HCT116 (cell line): ENCODE measurements around the gene GRB10. TPM values are rescaled to one million over a fixed set of nuclear protein-coding genes. Genes with fewer than 3 reads are reported as not detected.

Experiments
- ATAC-seq: fragments of 200-7000 bp; cut with Tn5 transposase; 2 replicates; pipeline ENCODE4 v1.9.1; 2020; ENCODE audit warnings: mild to moderate bottlenecking, moderate library complexity
- BruUV-seq: library from RNA; stranded (reverse); fragments of 400-500 nt; replicated peaks from 2 replicates; lab custom pipeline; 2021; lab: Mats Ljungman, UMichigan
- CTCF ChIA-PET: fragments of 300-600 bp; sonication (Branson Sonifier 250); formaldehyde crosslinking; loops from one replicate; lab custom pipeline; 2021; ENCODE audit warnings: antibody characterized with exemption; lab: Charles Lee
- POLR2A ChIA-PET: fragments of 300-600, 350-600 bp; sonication (Branson Sonifier 250); formaldehyde crosslinking; loops from one replicate; lab custom pipeline; 2021; ENCODE audit warnings: antibody characterized with exemption; lab: Charles Lee
- RAD21 ChIA-PET, 2 experiments: fragments of 300-600 bp; sonication (Branson Sonifier 250); formaldehyde crosslinking; loops; one replicate each; lab custom pipeline; 2023; ENCODE audit warnings: low total read pairs in 2 of 2; ENCODE audit not compliant: uncharacterized antibody in 2 of 2, unreplicated experiment in 2 of 2, low non-redundant PET in 1 of 2; lab: Charles Lee
- DNase-seq: peaks from one replicate; pipeline ENCODE4 v3.0.0-alpha.2; 2010; ENCODE audit warnings: low read depth, low spot score
- H2AFZ ChIP-seq: fragments of 200-600 bp; shearing (Covaris generic), sonication (generic); 2 replicates; pipeline ENCODE4 v1.6.1; 2017; ENCODE audit warnings: low read depth, mixed run types, mixed read lengths, antibody characterized with exemption, low read length; ENCODE audit not compliant: poor library complexity, severe bottlenecking
- H3K27ac ChIP-seq: 2 replicates; pipeline ENCODE4 v1.5.1; 2012; ENCODE audit warnings: low read depth, low read length
- H3K27me3 ChIP-seq: fragments of 200-600 bp; sonication (generic); 2 replicates; pipeline ENCODE4 v1.6.1; 2016; ENCODE audit warnings: mixed run types, low read length, mixed read lengths; ENCODE audit not compliant: insufficient read depth
- H3K36me3 ChIP-seq, 2 experiments: fragments of 200-500 bp in 1 of 2; fragments of 200-600 bp in 1 of 2; sonication (Bioruptor generic) in 1 of 2; sonication (generic) in 1 of 2; 2 replicates each; pipeline versions ENCODE4 v1.5.1 to v1.6.1; 2014 to 2016; ENCODE audit warnings: low read length in 2 of 2, inconsistent platforms in 1 of 2, mixed read lengths in 1 of 2, mixed run types in 1 of 2; ENCODE audit not compliant: insufficient read depth in 2 of 2, control insufficient read depth in 1 of 2
- H3K4me1 ChIP-seq, 2 experiments: fragments of 200-600 bp in 1 of 2; sonication (generic) in 1 of 2; 2 replicates each; pipeline versions ENCODE4 v1.5.1 to v1.6.1; 2012 to 2017; ENCODE audit warnings: low read length in 2 of 2, inconsistent platforms in 1 of 2, mild to moderate bottlenecking in 1 of 2, mixed read lengths in 1 of 2, mixed run types in 1 of 2, moderate library complexity in 1 of 2; ENCODE audit not compliant: insufficient read depth in 2 of 2, control insufficient read depth in 1 of 2
- H3K4me2 ChIP-seq: fragments of 200-600 bp; sonication (generic); 2 replicates; pipeline ENCODE4 v1.6.1; 2017; ENCODE audit warnings: mixed run types, low read length, mixed read lengths
- H3K4me3 ChIP-seq, 2 experiments: fragments of 200-600 bp in 1 of 2; sonication (generic) in 1 of 2; replicated peaks in 1 of 2; 2 replicates each; pipeline ENCODE4 v1.5.1; 2011 to 2016; ENCODE audit warnings: low read length in 2 of 2, control low read depth in 1 of 2, low read depth in 1 of 2, mild to moderate bottlenecking in 1 of 2, mixed read lengths in 1 of 2, mixed run types in 1 of 2
- H3K79me2 ChIP-seq: fragments of 200-600 bp; sonication (generic); 2 replicates; pipeline ENCODE4 v1.6.1; 2017; ENCODE audit warnings: mild to moderate bottlenecking, mixed run types, low read length, moderate library complexity, mixed read lengths; ENCODE audit not compliant: insufficient read depth
- H3K9ac ChIP-seq: fragments of 200-600 bp; sonication (generic); 2 replicates; pipeline ENCODE4 v1.6.1; 2016; ENCODE audit warnings: low read length, mixed read lengths
- H3K9me2 ChIP-seq: fragments of 200-600 bp; sonication (generic), shearing (Covaris generic); 2 replicates; pipeline ENCODE4 v1.6.1; 2017; ENCODE audit warnings: mixed run types, mild to moderate bottlenecking, moderate library complexity; ENCODE audit not compliant: insufficient read depth
- H3K9me3 ChIP-seq, 2 experiments: fragments of 200-500 bp in 1 of 2; fragments of 200-600 bp in 1 of 2; sonication (Bioruptor generic) in 1 of 2; sonication (generic) in 1 of 2; 2 replicates each; pipeline ENCODE4 v1.6.1; 2014 to 2017; ENCODE audit warnings: low read length in 2 of 2, mixed read lengths in 2 of 2, inconsistent platforms in 1 of 2, low read depth in 1 of 2, mild to moderate bottlenecking in 1 of 2, mixed run types in 1 of 2, moderate library complexity in 1 of 2; ENCODE audit not compliant: control insufficient read depth in 1 of 2, insufficient read depth in 1 of 2
- H4K20me1 ChIP-seq: fragments of 200-600 bp; sonication (generic), shearing (Covaris generic); 2 replicates; pipeline ENCODE4 v1.6.1; 2017; ENCODE audit warnings: mixed run types, mild to moderate bottlenecking, moderate library complexity; ENCODE audit not compliant: insufficient read depth
- ATF3 ChIP-seq: IDR thresholded peaks from 2 replicates; pipeline ENCODE4 v1.6.1; 2012
- CBX3 ChIP-seq: IDR thresholded peaks from 2 replicates; pipeline ENCODE4 v1.6.1; 2012; ENCODE audit warnings: low read depth
- CTCF ChIP-seq, 3 experiments: fragments of 200-600 bp in 1 of 3; sonication (generic) in 1 of 3; IDR thresholded peaks in 2 of 3; conservative IDR thresholded peaks in 1 of 3; 2 replicates each; pipeline ENCODE4 v1.5.1; 2012 to 2017; ENCODE audit warnings: low read depth in 2 of 3, low read length in 2 of 3, antibody characterized with exemption in 1 of 3, borderline replicate concordance in 1 of 3, control low read depth in 1 of 3, mild to moderate bottlenecking in 1 of 3, mixed read lengths in 1 of 3, mixed run types in 1 of 3, moderate library complexity in 1 of 3; ENCODE audit not compliant: insufficient read depth in 1 of 3
- ELF1 ChIP-seq: IDR thresholded peaks from 2 replicates; pipeline ENCODE4 v1.6.1; 2012; ENCODE audit warnings: low read depth, borderline replicate concordance
- EZH2phosphoT487 ChIP-seq: fragments of 200-600 bp; IDR thresholded peaks from 2 replicates; pipeline ENCODE4 v1.6.1; 2018; ENCODE audit warnings: antibody characterized with exemption, borderline replicate concordance
- JUND ChIP-seq: IDR thresholded peaks from 2 replicates; pipeline ENCODE4 v1.6.1; 2012
- MAX ChIP-seq: IDR thresholded peaks from 2 replicates; pipeline ENCODE4 v1.6.1; 2012
- POLR2A ChIP-seq: IDR thresholded peaks from 2 replicates; pipeline ENCODE4 v1.7.0; 2011; ENCODE audit warnings: borderline replicate concordance; ENCODE audit not compliant: insufficient read depth, insufficient read length; ENCODE audit errors: extremely low read depth
- POLR2AphosphoS5 ChIP-seq: IDR thresholded peaks from 2 replicates; pipeline ENCODE4 v1.6.1; 2011; ENCODE audit warnings: mild to moderate bottlenecking, low read depth, low read length, moderate library complexity
- RAD21 ChIP-seq: IDR thresholded peaks from 2 replicates; pipeline ENCODE4 v1.6.1; 2012; ENCODE audit warnings: low read depth, mild to moderate bottlenecking
- SP1 ChIP-seq: IDR thresholded peaks from 2 replicates; pipeline ENCODE4 v1.6.1; 2012; ENCODE audit warnings: low read depth
- ZFX ChIP-seq: fragments of 450-650 bp; IDR thresholded peaks from 2 replicates; pipeline ENCODE4 v1.6.1; 2017
- intact Hi-C: fragments of 100-400 bp; cut with micrococcal nuclease; formaldehyde crosslinking; loops from 2 replicates; pipeline ENCODE4 v1.10.0; 2022
- total RNA-seq: library from RNA; stranded (reverse); gene quantifications from one replicate; pipeline ENCODE4 v1.2.1, GENCODE V29; 2021; ENCODE audit not compliant: unreplicated experiment

Gene GRB10
- total RNA-seq, 1 experiment from 2014 or later = 37.3 TPM

GRCh38 chr7:50653126-50653864 lies 129.4 kb downstream of the GRB10 start:
- no peaks in the 10 kb centered on the region for H3K36me3 ChIP-seq
- DNase-seq (no peak), ATAC-seq (no peak)
- intact Hi-C loops = no loop called here
- ChIA-PET CTCF (no interaction called here), POLR2A (no interaction called here), RAD21 (no interaction called here)
- no peak overlapping the region for H2AFZ ChIP-seq
- H4K20me1 ChIP-seq = no peaks in the 10 kb centered on the region
- BruUV-seq = no TSS peak
- no peaks in the 10 kb centered on the region for H3K79me2 ChIP-seq
- H3K4me2 ChIP-seq = no peak overlapping the region
- TF ChIP-seq CTCF (IDR thresholded peaks at IDR 0.05 in 2 of 3, conservative IDR thresholded peaks at IDR 0.05 in 1 of 3; ENCODE audit: borderline replicate concordance in 1 of 3, insufficient read depth in 1 of 3, low read depth in 2 of 3, low read length in 2 of 3) = no peak
- no peak for TF ChIP-seq POLR2A
- TF ChIP-seq POLR2AphosphoS5 = no peak
- TF ChIP-seq CBX3 = no peak
- TF ChIP-seq ATF3 = no peak
- TF ChIP-seq MAX = no peak
- TF ChIP-seq EZH2phosphoT487 = no peak
- TF ChIP-seq ELF1 = no peak
- TF ChIP-seq RAD21 = no peak
- TF ChIP-seq JUND = no peak
- TF ChIP-seq SP1 = no peak
- no peak for TF ChIP-seq ZFX
- no peaks in the 10 kb centered on the region for H3K9me2 ChIP-seq
- no peaks in the 10 kb centered on the region for H3K4me1 ChIP-seq
- H3K9ac ChIP-seq = no peak overlapping the region
- no peak overlapping the region for H3K27ac ChIP-seq
- H3K9me3 ChIP-seq = no peaks in the 10 kb centered on the region
- no peaks in the 10 kb centered on the region for H3K27me3 ChIP-seq
- H3K4me3 ChIP-seq = no peak overlapping the region
